Fibroblast of skin of scalp (primary cell): ENCODE measurements around the gene OPRD1.

Experiments used
- DNase-seq: peaks from one replicate; pipeline ENCODE4 v3.0.0-alpha.2; 2013

Gene OPRD1

DNA sequence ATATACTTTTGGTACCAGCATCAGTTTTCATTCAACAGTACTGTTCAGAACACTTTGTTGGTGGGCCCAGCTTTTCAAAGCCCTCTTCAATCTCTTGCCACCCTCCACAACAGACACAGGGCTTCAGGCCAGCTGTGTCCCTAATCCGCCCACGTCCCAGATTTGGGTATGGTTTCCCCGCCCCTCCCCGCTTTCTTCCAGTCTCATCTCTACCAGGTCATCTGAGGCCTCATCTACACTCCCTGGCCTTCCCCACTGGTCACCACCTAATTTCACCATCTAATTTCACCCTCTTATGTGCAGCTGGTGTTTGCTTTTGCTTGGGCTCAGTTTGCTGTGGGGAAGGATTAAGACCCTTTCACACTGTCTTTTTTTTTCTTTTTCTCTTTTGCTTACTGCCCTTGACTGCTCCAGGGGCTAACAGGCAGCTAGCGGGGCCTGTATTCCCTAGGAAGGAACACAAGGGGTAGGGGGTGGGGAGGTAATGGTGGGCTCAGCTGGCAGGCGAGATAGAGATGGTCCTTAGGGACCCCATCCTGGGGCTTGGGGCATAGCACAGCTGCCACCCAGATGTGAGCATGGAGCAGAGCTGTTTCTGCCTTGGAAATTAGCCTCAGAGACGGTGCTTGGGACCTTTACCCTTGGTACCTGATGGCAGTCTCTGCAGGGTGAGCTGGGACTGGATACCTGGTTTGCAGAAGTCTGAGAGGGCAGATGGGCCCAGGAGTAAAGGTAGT lies 98.6 kb downstream of the OPRD1 start:
- no peak for DNase-seq

DNA sequence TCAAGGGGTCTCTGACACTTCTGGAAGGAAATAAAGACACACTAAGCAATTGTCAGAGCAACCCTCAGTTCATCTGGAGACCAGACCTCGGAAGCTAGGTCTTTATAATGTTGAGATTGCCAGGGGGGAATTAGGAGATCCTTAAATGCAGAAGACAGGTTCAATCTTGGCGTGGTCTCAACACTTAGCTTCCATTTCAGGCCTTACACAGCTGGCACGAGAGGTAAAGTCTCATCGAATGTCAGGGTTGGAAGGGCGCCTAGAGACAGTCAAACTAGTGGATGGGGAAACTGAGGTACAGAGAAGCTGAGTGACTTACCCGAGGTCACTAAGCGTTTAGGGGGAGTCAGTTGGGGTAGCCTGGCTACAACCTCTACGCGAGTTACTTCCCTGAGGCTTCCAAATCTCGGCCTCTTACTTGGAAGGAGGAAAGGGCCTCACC lies 101.8 kb downstream of the OPRD1 start:
- DNase-seq, result no peak

DNA sequence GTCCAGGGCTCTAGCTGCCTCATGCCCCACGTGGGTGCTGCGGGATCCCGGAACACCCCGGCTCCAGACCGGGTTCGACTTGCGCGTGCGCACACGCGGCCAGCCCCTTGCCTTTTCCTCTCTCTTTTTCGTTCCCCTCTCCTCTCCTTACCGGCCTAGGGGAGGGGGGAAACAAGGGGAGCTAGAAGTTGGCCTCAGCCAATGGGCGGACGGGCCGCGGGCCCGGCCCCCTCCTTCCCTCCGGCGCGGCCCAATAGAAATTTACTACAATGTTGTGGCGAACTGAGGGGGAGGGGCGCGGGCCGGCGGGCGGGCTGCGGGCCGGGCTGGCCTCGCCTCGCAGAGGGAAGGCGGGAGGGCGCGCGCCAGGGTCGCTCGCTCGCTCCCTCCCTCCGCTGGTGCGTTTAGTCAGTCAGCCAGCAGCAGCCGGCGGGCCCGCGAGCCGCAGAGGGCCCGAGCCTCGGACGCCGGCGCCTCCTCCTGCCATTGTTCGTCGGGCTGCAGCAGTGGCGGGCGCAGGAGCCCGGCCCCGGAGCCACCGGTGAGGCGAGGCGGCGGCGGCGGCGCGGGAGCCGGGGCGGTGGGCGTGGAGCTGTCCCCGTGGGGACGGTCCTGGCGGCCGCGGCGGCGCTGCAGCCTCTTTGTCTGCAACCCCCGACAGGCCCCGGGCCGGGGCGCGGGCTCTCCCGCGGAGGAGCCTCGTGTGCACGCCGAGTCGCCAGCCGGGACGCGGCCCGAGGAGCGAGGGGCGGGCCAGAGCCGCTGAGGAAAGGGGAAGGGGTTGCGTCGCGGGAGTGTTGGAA lies 102.5 kb downstream of the OPRD1 start, which contains the start of gene EPB41:
TSS of gene EPB41 (plus strand) at position 342 of the 803 bp plus-strand sequence. CDS start 72,869 bp downstream, outside the sequence.
- DNase-seq, result peak; percentile 95

DNA sequence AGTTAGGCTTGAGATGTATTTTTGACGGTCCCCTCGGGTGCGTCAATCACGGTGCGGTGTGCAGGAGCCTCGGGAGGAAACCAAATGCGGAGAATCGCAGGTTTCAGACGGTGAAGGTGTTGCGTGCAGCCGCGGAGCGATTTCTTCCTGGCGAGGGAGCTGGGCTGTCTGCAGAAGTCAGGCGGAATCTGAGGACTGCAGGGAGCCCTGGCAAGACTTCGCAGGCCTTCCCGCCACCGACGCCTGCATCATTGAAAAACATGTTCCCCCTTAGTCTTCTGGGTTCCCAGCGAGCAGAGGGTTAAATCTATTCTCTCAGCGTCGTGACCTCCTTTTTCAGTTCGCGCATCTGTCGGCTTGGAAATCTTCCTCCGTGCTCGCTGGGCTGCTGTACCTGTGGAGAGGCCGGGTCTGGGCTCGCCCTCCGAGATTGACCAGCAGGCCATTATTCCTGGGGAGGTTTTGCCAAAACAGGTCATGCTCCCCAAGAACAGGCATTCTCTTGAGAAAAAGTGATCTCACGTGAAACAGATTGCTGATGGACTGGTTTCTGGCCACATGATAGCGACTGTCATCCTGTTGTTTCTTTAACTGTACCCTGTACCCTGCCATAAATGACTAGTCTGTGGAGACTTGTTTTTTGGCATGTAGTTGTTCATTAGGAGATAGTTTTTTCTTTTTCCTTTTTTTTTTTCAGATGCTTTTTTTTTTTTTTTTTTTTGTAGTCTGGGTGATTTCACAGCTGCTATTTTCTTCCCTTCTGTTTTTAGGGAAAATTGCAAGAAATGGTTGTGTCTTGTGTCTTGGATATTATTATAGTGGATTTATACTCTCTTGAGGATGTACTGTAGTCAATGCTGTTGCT lies 103.3 kb downstream of the OPRD1 start:
- peak; percentile 45 for DNase-seq

DNA sequence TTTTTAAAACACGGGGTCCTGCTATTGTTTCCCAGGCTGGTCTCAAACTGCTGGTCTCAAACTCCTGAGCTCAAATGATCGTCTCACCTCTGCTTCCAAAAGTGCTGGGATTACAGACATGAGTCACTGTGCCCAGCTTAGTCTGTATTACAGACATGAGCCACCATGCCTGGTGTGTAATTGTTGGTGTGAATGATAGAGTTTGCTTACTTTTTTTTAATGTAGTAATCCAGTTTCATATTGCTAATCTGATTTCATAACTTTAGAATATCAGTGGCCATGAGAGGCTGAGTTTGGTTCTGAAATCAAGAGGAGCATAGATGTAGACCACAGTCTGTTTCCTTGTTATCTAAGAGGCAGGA lies 105.8 kb downstream of the OPRD1 start:
- no peak for DNase-seq
